Right hindlimb (tissue), 1 donor: Measurements from ENCODE around the gene NFIA.

Experiments used
- DNase-seq: peaks from one replicate; pipeline ENCODE4 v3.0.0-alpha.2; 2018

Gene NFIA

DNA sequence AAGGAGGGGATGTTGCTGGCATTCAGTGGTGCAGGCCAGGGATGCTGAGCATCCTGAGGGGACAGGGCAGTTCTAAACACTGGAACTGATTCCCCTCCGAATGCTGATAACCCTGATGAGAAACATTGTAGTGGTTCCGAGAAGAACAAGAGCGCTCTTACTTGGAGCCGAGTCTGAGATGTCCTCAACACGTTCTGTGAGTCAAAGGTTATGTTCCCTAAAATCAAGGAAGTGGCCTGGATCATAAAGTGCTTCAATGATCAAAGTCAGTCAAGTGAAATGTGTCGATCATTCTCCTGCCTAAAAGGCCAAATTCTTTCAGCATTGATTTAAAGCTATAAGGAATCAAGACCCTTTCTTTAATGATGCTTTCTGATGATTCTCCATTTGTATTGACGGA, 234.1 kb downstream of the NFIA start:
- DNase-seq, result no peak

DNA sequence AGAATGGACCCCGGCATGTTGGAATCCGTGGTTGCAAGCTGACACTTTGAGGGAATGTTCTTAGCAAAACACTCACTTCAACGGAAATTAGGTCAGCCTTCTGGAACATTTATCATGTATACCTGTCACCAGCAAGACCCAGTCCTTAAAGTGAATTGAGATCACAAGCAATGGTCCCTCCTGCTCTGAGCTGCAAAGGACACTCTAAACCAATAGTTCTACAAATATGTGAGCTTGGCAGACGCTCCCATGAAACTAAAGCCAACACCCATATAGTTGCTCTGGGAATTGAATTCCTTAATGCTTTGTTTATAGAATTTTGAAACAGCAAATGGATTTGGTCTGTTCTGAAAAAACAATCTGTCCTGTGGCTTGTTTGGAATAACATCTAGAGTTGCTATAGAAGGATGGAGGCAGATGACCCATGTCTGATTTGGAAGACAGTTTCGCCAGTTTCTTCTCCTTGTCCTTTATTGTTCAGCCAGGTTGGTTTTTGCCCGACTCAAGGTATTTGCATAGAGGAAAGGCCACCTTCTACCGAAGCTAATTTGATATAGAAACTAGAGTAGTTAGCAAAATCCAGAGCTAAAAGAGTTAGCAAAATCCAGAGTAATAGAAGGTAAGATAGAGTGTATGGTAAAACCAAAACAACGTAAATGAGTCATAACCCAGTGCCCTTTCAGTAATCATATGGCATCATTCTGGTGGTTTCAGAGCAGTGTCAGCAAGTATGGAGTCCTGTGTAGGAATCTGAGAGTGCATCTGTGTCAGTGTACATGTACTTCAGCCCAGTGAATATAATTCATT, 236.2 kb downstream of the NFIA start:
- peak; percentile 84 for DNase-seq

DNA sequence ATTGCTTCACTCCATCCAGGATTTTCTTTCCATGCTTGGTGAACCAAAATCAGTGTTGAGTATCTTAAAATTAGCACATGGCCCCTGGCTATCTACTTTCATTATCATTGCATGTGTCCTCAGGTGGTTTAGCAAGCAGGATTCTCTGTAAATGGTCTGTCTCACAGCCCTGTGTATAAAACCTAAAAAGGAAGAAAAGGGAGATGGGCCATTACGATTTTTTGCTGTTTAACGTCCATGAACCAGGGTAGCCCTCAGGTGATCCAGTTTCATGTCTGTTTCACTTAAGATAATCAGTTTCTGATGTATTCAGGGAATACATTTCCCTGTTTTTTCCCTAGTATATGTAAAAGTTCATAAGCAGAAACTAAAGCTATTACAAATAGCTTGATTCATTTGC, 238.2 kb downstream of the NFIA start:
- DNase-seq, result no peak

DNA sequence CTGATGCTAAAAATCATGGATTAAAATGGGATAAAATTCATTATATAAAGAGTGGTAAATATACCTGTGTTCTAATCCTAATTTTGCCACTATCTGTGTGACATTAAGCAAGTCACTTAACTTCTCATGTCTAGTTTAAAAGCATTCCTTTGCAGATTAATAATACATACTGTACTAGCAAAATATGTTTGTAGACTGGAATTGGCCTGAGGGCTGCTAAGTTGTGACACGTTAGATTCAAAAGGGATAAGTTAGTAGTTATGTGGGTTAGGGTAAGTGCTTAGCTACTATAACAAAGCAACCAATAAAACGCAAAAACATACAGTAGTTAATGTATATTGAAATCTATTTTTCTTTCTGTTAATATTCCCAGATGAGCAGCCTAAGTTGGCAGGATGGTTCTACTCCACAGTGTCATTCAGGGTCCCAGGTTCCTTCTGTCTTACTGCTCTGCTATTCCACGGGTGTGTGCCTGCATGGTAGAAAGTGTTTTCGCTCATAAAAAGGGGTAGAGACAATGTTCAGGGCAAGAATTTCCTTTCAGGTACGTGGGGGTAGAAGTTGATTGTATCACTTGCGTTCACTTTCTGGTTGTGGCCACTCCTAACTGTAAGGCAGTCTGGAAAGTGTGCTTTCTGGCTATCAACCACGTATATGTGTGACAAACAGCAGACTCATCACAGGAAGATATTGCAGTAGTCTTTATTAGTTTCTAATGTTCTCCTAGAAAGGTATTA, 239.8 kb downstream of the NFIA start:
- DNase-seq, result no peak

DNA sequence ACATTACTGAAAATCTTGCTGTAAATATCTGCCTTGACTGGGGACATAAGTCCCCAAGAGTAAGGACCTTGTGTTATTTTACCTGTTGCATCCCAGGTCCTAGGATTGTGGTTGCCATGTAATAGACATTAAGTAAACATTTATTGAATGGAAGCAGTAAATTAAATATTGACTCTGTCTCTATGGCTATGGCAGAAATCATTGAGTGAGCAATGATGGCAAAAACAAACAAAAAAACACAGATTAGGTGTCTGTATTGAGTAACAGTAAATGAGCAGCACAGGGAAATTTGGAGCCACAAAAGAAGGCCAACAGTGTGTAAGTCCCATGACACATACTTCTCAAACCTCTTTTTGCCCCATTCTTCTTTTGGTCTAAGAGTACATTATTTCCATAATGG, 240.4 kb downstream of the NFIA start:
- no peak for DNase-seq

DNA sequence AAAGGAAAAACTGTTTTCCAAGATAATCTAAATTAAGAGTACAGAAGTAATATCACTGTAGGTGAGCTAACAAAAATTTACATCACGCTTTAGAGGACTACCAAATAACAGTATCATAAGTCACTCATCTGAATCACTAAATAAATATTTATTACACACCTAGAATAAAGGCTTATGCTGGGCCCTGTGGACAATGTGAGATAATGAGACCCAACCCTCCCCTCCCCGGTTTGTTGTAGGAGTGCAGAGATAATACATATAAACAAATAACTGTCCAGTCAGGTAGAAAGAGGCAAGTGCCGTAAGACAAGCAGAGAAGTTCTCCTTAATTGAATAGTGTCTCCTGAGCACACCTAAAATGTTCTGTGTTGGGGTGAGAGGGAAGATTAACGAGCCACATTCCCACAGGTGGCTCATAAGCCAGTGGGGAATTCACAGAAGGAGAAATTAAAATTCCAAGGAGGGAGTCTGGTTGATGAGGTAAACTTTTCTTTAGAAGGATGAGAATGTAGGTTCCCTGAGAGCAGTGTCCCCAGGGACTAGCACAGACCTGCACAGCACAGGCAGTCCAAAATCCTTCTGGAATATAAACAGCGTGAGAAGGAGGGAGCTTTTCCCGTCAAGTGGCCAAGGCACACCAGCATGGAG, 241.4 kb downstream of the NFIA start:
- no peak for DNase-seq

DNA sequence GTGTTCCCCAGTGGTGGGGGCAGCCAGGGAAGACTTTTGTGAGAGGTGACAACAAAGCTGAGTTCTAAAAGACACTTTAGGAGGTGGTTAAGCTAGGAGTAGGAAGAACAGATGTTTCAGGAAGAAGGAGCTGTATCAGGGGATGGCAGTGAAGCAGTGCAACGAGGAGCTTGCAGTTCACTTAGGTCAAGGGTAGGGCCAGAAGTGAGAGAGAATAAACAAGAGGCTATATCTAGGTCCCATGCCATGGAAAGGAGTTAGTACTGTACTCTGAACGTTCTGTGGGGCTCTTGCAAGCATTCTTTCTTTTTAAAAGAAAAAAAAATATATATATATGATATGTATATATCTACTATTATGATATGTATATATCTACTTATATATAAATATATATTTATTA, 244.4 kb downstream of the NFIA start:
- DNase-seq, result no peak

DNA sequence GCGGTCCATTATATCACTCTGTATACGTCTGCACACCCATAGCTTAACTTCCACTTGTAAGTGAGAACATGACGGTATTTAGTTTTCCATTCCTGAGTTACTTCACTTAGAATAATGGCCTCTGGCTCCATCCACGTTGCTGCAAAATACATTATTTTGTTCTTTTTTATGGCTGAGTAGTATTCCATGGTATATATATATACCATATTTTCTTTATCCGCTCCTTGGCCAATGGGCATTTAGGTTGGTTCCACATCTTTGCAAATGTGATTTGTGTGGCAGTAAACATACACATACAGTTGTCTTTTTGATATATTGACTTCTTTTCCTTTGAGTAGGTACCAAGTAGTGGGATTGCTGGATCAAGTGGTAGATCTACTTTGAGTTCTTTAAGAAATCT, 245.1 kb downstream of the NFIA start:
- no peak for DNase-seq

DNA sequence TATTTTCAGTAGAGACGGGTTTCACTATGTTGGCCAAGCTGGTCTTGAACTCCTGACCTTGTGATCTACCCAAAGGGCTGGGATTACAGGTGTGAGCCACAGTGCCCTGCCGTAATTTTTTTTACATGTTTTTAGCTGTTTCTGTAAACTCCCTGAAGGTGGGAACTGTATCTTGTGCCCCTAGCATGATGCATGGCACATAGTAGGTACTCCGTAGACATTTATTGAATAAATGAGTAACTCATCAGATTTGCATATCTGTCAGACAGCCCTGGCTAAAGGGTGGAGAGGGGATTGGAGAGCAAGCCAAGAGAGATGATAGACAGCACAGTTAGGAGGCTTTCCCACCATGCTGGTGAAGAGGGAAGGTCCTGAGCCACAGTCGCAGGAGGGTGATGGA, 247.2 kb downstream of the NFIA start:
- DNase-seq, result no peak

DNA sequence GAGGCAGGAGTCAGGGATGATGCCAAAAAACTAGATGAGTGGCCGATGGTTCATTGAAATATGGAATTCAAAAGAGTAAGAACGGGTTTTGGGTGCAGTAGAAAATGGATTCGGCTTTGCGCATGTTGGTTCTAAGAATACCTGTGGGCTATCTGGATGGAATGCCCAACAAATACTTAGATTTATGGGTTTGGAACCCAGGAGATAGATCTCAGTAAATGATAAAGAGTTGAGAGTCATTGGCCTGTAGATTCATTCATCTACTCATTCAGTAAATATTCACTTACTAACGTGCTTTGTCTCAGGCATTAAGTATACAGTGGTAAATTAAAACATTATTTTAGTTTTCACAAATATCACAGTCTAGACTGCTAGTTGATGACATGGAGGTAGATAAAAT, 247.7 kb downstream of the NFIA start:
- DNase-seq, result no peak

DNA sequence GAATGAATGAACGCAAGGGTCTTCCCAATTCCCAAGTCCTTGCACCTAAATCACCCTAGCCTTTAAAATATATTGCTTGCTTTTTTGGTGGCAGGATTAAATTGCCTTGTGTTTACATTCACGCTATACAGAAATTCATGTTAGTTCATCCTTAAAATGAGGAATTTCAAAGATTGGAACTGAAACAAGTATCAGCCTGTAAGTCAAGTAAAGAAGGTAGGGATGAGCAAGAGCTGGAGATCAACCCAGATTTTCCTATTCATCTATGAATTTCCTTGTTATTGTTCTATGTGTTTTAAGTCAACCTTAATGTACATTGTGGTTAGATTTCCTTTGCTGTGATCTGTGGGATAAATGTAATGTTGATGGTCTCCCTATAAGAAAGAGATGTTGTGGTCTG, 248.2 kb downstream of the NFIA start:
- DNase-seq, result no peak

DNA sequence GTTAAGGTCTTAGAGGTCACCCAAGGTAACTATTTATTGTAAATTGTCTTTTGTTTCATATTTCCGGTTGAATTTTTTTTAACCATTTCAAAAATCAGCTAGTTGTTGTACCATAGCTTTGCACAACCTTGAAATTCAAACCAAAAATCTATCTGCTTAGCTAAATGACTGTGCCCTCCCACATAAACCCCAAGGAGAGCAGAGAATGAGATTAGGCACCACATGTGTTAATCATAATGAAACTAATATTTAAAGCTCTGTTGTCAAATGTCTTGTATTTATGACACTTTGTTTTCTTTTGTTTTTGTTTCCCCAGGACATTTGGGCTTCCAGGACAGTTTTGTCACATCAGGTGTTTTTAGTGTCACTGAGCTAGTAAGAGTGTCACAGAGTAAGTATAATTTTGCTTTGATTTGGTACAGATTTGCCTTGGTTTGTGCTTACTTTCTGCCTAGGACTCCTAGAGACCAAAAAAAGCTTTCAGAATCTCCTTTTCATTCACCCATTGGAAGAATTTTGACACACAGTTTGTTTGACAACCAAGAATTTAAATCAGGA, 249.9 kb downstream of the NFIA start:
- DNase-seq, result no peak

DNA sequence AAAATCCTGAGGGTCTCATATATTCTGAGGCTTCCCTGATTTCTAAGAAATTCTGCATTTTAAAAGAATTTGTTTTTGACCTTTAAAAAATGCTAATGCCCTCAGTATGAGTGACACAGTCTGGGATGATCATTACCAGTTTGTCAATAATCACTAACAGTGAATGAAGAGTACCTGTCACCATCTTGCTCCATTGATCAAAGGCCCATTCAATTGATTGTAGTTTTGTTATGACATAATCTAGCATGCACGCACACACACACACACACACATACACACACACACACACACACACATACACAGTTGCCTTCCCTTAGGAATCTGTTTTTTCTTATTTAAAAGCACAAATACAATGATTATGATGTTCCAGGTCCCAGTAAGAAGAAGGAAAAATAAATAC, 250.4 kb downstream of the NFIA start:
- DNase-seq, result no peak

DNA sequence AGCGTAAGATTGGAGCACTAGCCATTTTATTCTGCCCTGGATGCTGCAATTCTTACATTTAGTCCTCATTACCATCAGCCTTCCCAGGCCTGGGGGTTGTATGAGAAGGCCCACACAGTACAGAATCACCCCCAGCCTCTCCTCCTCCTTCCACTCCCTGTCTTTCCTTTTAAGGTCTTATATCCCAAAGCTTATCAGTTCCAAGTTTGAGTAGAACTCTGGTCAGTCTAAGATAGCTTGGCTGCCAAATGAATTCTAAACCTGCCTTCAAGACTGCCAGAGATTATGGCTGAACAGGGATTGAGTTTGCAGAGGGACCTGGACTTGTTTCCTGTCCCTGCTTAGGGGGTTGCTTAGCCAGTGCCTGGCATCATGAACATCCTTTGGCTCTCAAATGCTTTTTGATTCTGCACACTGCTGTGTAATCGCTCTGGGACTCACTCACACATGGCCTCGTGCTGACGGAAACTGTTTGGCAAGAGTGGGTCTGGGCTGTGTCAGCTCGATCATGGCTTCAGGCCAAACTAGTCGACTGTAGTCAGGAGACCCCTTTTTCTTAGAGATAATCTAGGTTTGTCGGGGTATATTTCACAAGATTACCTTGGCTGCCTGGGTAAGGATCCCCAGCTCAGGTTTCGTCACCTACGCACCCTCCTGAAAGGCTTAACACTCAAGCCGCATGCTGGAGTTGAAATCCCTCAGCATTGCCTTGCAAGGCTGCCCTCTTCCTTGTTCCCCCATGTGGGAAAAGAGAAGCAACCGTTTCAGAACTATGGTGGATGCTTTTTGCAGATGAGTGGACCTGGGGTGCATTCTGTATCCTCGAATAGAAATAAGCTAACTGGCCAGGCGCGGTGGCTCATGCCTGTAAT, 252.6 kb downstream of the NFIA start:
- peak; percentile 45 for DNase-seq

DNA sequence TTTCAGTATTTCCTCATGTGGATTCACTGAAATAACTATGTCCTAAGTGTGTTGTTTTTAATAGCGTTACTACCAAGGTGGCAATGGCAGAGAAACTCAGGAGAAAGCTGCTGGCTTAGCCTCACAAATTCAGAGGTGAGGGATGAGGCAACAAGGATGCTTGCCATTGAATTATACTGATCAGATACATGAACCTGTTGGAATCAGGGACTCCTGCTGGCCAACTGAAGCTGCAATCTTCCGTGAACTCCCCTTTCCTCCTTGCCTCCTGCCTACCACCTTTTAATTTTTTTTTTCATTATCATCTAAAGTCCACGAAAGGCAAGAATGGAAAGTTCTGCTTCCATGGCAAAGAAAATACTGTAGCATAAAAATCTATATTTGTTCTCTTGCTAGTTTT, 254.7 kb downstream of the NFIA start:
- DNase-seq, result no peak

DNA sequence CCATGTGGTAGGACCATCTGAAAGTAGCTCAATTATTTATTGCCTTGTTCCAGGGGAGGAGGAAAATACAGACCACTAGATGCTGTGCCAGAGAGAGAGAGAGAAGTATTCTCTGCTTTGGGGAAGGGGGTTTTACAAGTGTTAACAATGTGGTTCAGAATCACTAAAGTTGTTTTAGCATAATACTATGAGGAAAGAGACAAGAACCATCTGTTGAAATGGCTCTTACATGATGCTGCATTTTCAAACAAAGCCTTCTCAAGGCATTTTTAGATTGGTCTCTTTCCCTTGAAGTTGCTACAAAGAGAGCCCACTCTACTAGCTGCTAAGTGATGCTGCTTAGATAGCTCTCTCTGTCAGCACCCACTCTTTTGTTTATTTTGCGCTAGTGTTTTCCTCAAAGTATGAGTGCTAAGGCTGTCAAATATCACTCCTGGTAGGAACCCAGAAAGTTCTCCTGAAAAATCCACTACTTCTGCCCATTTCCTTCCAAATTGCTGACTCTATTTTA, 255.1 kb downstream of the NFIA start:
- DNase-seq, result no peak

DNA sequence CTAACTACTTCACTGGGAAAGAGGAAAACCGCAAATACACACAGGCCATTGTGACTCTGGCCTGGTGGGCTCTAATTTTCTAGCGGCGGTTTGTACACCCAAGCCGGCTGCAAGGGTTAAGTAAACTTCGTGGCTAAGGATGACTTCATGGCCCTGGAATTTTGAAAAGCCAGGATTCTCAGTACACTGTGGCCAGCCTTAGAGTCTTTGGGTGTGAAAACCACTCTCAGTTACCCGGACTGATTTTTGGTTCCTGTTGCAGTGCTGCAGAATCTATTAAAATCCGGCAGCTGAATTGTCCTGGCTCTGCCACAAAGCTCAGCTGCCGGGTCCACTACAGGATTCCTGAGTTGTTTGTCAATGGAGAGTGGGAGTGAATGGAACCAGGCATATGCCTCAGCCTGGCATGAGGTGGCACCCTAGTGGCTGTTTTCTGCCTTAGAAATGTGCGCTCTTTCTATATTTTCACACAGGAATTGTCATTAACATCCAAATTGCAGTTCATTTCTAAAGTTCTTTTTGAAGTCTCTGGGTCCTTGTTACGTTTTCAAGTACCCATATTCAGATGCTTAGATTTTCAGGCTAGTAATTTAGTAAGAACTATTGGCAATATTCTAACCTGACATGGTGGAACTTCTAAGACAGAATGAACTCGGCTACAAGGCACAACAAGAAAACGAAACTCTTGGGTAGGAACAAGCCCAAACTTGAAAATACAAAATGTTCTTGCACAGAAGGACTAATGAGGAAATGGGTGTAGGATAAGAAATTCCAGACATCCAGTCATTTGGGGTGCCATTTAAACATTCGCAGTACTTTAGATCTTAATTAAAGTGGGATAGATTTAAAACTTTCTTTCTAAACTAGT, 255.9 kb downstream of the NFIA start:
- DNase-seq, result peak; percentile 89

DNA sequence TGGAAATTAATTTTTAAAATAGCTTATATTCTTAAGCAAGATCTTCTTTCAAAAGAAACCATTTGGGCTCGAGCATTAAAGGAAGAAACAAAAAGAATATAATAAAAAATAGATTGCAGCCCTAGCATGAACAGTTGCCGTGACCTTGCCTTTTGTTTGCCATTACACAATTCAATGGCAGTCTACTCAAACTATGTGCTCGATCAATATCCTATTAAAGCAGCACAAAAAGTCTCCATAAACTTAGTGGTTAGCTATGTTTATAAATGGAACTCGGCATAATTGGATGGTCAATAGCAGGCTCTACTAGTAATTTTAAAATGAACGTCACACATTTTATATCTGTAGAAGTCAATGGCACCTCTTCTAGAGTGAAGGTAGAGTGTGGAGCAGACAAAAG, 256.5 kb downstream of the NFIA start:
- no peak for DNase-seq

DNA sequence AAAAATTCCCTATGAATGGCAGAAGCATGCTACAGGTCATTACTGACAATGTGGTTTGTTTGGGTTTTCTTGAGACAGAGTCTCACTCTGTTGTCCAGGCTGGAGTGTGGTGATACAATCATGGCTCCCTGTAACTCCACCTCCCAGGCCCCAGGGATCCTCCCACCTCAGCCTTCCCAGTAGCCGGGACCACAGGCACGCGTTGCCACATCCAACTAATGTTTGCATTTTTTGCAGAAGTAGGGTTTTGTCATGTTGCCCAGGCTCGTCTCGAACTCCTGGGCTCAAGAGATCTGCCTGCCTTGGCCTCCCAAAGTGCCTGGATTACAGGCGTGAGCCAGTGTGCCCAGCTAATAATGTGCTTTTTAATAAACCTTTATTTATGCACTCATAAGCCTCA, 259.1 kb downstream of the NFIA start:
- DNase-seq, result no peak

DNA sequence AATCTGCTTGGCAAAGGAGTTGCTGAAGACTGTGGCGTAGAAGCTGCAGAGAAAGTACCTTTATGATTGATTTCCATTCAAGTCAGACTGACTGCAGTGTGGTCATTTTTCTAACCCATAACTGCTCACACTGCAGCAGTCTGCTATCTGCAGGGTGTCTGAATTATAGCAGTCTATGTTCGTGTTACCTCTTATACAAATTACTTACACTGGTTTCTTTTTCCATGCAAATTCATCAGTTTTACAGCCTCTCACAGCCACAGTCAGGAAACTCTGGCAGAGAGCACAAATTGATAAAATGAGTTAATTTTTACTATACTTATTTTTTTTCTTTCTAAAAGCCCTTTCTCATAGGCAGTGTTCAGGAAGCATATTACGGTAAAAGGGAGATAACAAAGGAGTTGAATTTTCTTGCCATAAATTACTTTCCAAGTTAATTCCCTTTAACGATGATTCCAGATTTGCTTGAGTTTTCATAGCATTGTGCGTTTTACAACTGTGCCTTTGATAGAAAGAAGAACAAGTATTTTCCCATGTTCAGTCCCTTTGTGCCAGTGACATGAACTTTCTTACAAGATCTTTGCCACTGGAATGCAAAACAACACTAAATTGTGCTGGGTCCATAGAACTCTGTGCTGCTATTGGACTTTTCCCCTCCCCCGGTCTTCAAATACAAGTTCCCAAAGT, 261.5 kb downstream of the NFIA start:
- DNase-seq, result no peak

DNA sequence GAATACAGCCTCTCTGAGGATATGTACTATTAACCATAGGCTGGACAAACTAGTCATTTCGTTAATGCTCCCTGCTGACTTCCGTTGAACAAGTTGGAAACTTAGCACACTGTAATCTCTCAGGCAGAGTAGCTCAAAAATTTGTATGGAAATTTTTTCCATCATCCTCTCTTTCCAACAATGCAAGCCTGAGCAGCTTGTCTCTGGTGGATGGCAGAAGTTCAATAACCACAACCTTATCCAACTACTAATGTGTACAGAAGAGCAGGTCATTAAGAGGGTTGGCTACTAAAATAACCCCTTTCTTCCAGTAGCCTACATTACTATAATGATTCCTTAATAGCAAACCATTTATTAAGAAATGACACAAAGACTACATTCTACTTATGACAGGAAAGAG, 262.3 kb downstream of the NFIA start:
- DNase-seq, result no peak
